A172 (cell line): ENCODE measurements around the gene SLC25A46. TPM values are rescaled to one million over a fixed set of nuclear protein-coding genes. Genes with fewer than 3 reads are reported as not detected.
"Not testable (repeated sequence)": the region's sequence is repeated elsewhere in the genome, so short reads cannot be mapped to it uniquely, and the experiment has no call there.

Source experiments
- DNase-seq: peaks from one replicate; pipeline ENCODE4 v3.0.0-alpha.2; 2015; ENCODE audit warnings: low spot score
- total RNA-seq: library from RNA; depleted of rRNA; stranded (reverse); fragments of >200 nt; shearing (Covaris generic); gene quantifications from 2 replicates; pipeline ENCODE4 v1.2.3, GENCODE V29; 2014; rRNA removed

SLC25A46 gene
- total RNA-seq, 1 experiment from 2014 or later: 112 TPM

DNA sequence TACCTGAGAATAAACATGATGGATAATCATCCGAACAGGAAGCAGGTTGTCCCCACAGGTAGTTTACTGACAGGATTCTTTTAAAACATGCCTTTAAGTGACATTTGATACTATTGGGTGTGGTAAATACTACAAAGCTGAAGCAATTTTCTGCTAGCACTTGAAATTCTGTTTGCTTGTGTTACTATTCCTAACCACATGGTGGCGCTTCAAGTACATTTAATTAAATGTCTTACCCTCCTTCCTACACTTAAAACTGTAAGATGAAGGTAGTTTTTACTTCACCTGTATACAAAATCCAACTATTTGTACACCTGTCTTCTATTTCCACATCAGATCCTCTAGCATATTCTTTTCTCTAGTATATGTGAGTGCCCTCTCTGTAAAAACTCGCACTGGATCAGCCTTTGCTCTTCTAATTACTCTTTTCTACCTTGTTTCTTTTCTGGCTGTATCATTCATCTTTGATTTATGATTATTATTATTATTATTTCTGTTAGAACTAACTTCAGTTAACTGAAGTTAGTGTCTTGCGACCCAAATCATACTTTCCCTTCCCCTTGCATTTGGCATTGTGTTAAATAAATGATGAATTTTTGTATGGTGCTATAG is 18.4 kb downstream of the SLC25A46 start:
- peak; percentile 61 for DNase-seq

DNA sequence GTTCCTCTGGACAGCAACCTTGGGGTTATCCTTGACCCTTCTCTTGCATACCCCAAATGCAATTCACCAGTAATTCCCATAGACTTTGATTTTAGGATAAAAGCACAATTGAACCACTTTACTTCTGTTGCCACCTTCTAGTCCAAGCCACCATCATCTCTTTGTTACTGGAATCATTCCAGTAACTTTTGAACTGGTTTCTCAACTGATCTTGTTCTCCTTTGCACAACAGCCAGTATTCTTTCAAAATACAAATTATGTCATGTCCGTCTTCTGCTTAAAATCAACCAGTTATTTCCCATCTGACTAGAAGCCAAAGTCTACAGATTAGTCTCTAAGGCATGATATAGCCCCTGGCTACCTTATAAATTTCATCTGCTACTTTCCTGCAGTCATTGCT is 21.4 kb downstream of the SLC25A46 start:
- DNase-seq: no peak

GRCh38 chr5:110768138-110768860 is 29.5 kb downstream of the SLC25A46 start:
- no peak for DNase-seq

DNA sequence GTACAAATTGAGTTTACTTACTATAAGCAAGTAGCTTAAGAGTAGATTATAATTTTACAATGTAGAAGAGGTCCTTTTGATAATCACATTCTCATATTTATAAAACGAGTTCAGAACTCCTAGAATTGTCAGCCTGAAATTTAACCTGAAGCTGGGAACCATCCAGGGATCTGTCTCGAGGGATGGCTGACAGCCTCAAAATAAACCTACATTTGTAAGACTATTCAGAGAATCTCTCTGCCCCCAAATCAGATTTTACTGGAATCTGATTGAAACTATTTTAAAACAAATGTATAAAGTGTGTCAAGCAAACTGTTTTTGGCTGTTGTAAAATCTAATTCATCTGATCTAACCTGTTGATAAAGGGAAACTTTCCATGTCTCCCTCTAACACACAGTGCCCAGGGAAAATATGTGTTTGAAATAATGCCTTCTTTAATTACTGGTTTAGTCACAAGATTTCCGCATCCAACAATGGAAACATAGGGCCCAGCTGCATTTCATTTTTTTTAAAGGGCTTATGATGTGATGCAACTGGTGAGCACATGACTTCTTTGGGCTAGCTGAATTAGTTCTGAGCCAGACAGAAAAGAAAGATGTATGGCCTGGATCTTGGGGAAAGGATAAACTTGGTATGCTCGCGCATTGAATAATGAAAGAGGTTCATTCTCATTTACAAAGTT is 30.3 kb downstream of the SLC25A46 start:
- no peak for DNase-seq

- no peak for DNase-seq
Observed at GRCh38 chr5:110770286-110770685, 31.5 kb downstream of the SLC25A46 start.

DNA sequence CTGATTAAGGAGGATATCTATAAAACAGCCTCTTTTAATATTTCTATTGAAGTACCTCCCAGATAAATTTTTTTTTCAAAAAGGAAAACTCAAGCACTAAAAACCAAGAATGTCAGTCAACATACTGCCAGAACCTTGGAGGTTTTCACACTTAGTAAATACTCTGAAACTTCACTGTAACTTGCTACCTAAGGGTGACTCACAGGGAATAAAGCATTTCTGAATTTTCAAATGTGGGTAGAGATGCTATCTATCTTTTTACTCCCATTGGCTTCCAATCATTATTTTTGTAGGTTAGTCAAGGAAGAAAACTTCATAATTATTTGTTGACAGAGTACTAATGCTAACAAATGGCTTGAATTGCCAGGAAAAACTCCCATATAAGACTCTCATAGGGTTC is 46.1 kb downstream of the SLC25A46 start:
- no peak for DNase-seq

GRCh38 chr5:110785356-110785755 is 46.5 kb downstream of the SLC25A46 start:
- DNase-seq: no peak

GRCh38 chr5:110788006-110788405 is 49.2 kb downstream of the SLC25A46 start:
- not testable (repeated sequence) for DNase-seq

DNA sequence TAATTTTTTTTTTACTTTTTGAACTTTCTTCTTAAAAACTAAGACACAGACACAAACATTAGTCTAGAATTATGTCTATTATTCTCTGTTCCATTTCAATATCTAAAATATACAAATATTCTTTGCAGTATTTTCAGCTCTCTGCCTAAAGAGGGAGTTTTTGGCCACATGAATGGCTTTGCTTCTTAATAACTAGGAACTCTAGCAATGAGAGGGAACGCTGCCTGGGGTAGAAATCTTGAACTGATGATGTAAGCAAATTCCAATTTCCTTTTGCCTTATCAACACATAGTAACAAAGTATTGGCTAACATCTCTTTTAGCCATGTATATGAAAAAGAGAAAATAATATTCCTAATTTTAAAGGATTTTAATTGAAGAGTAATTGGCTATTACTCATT is 51.9 kb downstream of the SLC25A46 start:
- DNase-seq: no peak

- no peak for DNase-seq
Observed at GRCh38 chr5:110802998-110803397, 64.2 kb downstream of the SLC25A46 start.

DNA sequence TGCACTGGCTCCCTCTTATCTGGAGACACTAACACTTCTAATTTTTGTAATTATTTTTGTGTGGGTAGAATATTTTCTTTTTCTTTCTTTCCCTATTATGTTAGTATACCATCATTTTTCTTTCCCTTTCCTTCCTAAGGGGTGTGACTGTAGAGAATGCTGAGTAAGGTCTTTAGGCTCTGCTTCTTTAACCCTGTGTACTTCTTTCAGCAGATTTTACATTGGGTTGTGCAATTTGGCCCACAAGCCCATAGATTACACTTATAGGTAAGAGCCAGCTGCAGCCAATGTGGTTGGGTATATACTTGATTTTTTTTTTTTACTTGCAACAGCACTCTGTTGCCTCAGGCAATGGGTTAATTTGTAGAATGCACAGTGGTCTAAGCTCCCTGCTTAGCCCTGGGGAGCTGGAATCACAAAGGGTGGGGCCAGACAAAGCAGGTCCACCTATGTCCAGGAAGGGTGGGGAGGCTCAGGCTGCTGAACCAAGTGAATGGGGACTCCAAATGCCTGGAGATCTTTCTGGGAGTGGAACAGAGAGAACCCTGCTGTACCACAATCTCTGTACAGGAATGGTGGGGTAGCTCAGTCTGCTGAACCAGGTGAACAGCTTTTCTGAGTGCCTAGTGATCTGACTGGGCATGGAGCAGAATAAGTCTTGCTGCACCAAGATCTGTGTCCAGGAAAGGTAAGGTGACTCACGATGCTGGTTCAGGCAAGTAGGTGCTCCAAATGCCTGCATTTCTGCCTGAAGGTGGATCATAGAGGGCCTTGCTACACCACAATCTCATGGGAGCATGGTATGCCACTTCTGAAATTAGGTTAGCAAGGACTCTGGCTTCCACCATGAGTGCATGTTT is 64.9 kb downstream of the SLC25A46 start:
- DNase-seq: no peak

DNA sequence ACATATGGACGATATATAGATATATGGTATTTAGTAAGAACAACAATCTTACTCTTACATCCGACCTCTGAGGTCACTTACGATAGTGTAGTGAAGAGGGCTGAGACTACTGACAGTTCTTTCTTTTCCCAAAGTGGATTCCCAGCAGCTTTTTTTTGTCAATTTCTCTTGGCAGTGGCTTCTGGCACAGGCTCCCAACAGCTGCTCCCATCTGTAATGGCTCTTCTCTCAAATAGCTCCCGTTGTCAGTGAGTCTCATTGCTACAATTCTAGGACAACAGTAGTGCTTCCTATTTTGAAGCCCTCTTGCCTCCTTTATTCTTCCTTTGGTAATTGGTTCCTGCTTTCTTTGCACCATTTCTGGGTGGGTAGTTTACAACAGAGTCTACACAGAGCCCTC is 68.4 kb downstream of the SLC25A46 start:
- DNase-seq: no peak

DNA sequence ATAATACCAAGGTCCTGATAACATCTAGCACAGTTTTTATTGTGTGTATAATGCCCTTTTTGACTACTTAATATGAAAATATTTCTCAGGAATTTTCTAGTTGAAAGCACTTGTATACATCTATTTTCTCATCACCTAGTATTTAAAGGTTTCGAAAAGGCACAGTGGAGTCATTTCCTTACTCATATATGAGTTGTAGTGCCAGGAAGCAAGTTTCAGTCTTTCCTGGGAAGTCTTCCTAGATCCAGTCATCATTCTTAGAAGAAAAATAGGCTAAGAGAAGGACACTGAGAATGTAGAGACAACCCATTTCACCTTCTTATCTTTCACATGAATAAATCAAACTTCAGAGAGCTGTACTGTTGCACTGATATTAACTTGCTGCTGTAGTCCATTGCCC is 70.2 kb downstream of the SLC25A46 start:
- DNase-seq: no peak

Other genes with a start within 250 kb of the SLC25A46 start
- gene TMEM232, start 12.3 kb upstream of the SLC25A46 start, total RNA-seq: 0.14 and 1.5 TPM in 2 replicates